Vagina (tissue), 2 donors: Measurements from ENCODE around the gene MATK. TPM values are rescaled to one million over a fixed set of nuclear protein-coding genes. Genes with fewer than 3 reads are reported as not detected.

Experiments
- DNase-seq, 2 donors: peaks; one replicate each; pipeline ENCODE4 v3.0.0-alpha.2; 2017; ENCODE audit errors: extremely low spot score in 2 of 2
- H3K27ac ChIP-seq: fragments of 200-600 bp; sonication (generic); one replicate; pipeline ENCODE4 v1.5.1; 2019
- H3K27me3 ChIP-seq: fragments of 200-600 bp; sonication (generic); one replicate; pipeline ENCODE4 v1.5.1; 2019
- H3K36me3 ChIP-seq, 2 donors: fragments of 200-600 bp; sonication (generic); one replicate each; pipeline ENCODE4 v1.5.1; 2017 to 2019
- H3K4me1 ChIP-seq: fragments of 200-600 bp; sonication (generic); one replicate; pipeline ENCODE4 v1.5.1; 2019
- H3K4me3 ChIP-seq, 2 donors: fragments of 200-600 bp; sonication (generic); 1 replicate in 1 of 2; 2 replicates in 1 of 2; pipeline ENCODE4 v1.5.1; 2016 to 2019
- H3K9me3 ChIP-seq: fragments of 200-600 bp; sonication (generic); one replicate; pipeline ENCODE4 v1.5.1; 2019
- POLR2A ChIP-seq, 2 donors: fragments of 450-650 bp; IDR thresholded peaks; one replicate each; pipeline ENCODE4 v1.6.1; 2017; ENCODE audit warnings: antibody characterized with exemption in 2 of 2, mild to moderate bottlenecking in 2 of 2, moderate library complexity in 2 of 2
- POLR2AphosphoS5 ChIP-seq, 2 donors: sonication (generic); formaldehyde crosslinking; IDR thresholded peaks; one replicate each; pipeline ENCODE4 v1.9.0; 2017; ENCODE audit warnings: antibody characterized with exemption in 2 of 2, mild to moderate bottlenecking in 2 of 2, low read depth in 1 of 2; ENCODE audit not compliant: insufficient read depth in 1 of 2
- intact Hi-C: fragments of 100-400 bp; cut with DNase I; formaldehyde crosslinking; loops from one replicate; pipeline ENCODE4 v1.15.1; 2023
- total RNA-seq: library from RNA; depleted of rRNA; stranded (reverse); fragments of >200 nt; gene quantifications from one replicate; pipeline ENCODE4 v1.2.3, GENCODE V29; 2016
- TF ChIP-seq, protein P1 (sequence below), 3 experiments: fragments of 450-650 bp in 2 of 3; fragments of 200-600 bp in 1 of 3; sonication (generic) in 1 of 3; IDR thresholded peaks; one replicate each; pipeline ENCODE4 v1.5.1; 2017 to 2019; ENCODE audit warnings: antibody characterized with exemption in 3 of 3, mild to moderate bottlenecking in 2 of 3, moderate library complexity in 2 of 3

MATK gene
- total RNA-seq, 1 donor from 2014 or later, result 1.2 TPM

DNA sequence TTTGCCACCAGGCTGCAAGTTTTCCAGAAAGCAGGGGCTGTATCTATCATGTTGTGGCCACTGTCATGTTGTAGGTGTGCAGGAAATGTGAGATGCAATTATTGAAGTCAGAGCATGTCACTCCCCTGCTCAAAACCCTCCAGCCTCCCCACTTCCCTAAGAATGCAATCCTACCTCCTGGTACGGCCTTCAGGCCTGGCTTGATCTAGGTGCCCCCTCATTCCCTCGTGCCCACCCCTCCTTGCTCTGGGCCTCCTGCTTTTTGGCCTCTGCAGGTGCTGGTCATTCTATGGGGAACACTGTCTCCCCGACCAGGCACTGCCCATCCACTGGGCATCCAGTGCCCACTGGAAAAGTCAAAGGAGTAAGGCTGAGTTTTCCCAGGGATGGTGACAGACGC lies 28.5 kb upstream of the MATK start:
- intact Hi-C loops, result no loop called here
- no peaks in the 10 kb centered on the region for H3K36me3 ChIP-seq
- H3K27me3 ChIP-seq, result no peaks in the 10 kb centered on the region

DNA sequence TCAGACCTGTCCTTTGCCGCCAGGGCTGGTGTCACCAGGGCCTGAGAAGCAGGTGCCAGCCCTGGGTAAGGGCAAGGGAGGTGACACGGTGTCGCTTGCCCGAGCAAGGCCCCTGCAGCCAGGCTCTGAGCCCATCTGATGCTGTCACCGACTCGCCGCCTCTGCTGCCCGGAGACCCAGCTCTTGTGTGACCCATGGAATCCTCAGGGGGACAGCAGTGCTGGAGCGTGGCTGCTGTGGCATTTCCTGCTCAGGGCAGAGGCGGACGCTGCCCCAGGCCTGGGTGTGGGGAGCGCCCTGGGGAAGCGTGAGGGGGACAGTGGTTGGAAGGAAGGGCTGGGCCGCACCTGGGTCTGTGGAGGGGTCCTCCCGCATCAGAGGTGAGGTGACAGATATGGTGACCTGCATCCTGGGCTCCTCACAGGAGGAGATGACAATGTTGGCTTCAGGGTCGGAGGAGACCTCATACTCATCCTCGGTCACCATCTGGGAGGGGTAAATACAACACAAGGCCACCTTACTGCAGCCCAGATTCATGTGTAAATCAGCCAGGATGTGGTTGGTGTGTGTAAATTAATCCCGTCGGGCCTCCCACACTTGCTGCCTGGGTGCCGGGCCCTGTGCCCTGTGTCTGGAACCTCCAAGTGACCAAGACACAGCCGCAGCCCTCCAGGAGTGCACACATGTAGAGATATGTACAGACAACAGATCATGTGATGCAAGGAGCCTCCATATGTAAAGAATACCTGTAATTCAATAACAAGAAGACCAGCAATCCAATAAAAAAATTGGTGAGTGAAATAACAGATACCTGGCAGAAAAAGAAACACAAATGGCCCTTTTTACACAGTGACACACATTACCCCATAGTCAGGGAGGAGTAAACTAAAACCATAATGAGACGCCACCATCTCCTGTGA lies 27.6 kb upstream of the MATK start:
- H3K4me3 ChIP-seq, result no peak overlapping the region
- no peaks in the 10 kb centered on the region for H3K9me3 ChIP-seq
- TF ChIP-seq POLR2AphosphoS5 (IDR thresholded peaks at IDR 0.05; ENCODE audit: insufficient read depth in 1 of 2, low read depth in 1 of 2) (no peak), POLR2A (IDR thresholded peaks at IDR 0.05) (no peak)
- TF ChIP-seq, protein P1, sequence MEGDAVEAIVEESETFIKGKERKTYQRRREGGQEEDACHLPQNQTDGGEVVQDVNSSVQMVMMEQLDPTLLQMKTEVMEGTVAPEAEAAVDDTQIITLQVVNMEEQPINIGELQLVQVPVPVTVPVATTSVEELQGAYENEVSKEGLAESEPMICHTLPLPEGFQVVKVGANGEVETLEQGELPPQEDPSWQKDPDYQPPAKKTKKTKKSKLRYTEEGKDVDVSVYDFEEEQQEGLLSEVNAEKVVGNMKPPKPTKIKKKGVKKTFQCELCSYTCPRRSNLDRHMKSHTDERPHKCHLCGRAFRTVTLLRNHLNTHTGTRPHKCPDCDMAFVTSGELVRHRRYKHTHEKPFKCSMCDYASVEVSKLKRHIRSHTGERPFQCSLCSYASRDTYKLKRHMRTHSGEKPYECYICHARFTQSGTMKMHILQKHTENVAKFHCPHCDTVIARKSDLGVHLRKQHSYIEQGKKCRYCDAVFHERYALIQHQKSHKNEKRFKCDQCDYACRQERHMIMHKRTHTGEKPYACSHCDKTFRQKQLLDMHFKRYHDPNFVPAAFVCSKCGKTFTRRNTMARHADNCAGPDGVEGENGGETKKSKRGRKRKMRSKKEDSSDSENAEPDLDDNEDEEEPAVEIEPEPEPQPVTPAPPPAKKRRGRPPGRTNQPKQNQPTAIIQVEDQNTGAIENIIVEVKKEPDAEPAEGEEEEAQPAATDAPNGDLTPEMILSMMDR (IDR thresholded peaks at IDR 0.05), result no peak
- intact Hi-C loops, result no loop called here
- no peak overlapping the region for H3K27ac ChIP-seq
- DNase-seq, result no peak
- peaks cover 5% of the 10 kb centered on the region for H3K4me1 ChIP-seq
- no peaks in the 10 kb centered on the region for H3K27me3 ChIP-seq
- no peaks in the 10 kb centered on the region for H3K36me3 ChIP-seq

More for the DNA sequence above, 28.5 kb upstream of the MATK start:
- no peak for TF ChIP-seq POLR2A (IDR thresholded peaks at IDR 0.05)
- no peak for TF ChIP-seq POLR2AphosphoS5 (IDR thresholded peaks at IDR 0.05; ENCODE audit: insufficient read depth in 1 of 2, low read depth in 1 of 2)
- TF ChIP-seq, protein P1 (IDR thresholded peaks at IDR 0.05), result no peak
- H3K4me1 ChIP-seq, result peaks cover 5% of the 10 kb centered on the region
- no peak for DNase-seq
- no peak overlapping the region for H3K27ac ChIP-seq
- H3K4me3 ChIP-seq, result no peak overlapping the region
- H3K9me3 ChIP-seq, result no peaks in the 10 kb centered on the region

DNA sequence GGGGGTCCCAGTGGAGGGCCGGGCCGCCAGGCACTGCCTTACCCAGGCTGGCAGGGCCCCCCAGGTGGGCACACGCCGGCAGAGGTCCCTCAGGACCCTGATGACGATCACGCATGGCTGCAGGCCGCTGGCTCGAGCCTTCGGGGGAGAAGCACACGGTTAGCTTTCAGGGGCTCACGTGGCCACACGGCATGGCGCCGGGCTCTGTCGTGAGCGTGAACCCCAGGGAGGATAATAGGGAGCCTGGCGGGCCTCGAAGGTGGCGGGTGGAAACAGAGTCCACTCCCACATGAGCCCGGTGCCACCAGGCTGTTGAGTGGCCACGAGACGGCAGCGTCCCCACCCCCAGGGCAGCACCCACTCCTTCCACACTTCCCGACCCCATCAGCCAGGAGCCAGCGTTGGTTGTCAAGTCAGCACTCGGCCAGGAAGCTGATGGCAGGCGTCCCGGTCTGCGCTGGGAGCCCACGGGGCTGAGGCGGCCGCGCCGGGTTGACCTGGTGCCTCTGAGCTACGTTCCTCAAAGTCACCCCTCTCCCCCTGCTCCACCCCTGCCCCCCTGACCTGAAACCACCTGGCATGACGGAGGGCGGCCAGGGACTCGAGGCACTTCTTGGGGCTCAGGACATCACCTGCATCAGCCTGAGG lies 24.7 kb upstream of the MATK start:
- TF ChIP-seq POLR2AphosphoS5 (IDR thresholded peaks at IDR 0.05; ENCODE audit: insufficient read depth in 1 of 2, low read depth in 1 of 2) (no peak), POLR2A (IDR thresholded peaks at IDR 0.05) (no peak)
- Histone ChIP-seq H3K27ac (no peak overlapping the region), H3K36me3 (no peaks in the 10 kb centered on the region), H3K4me3 (no peak overlapping the region), H3K27me3 (no peaks in the 10 kb centered on the region), H3K4me1 (peaks cover 5% of the 10 kb centered on the region), H3K9me3 (no peaks in the 10 kb centered on the region)
- DNase-seq, result no peak
- intact Hi-C loops, result no loop called here

DNA sequence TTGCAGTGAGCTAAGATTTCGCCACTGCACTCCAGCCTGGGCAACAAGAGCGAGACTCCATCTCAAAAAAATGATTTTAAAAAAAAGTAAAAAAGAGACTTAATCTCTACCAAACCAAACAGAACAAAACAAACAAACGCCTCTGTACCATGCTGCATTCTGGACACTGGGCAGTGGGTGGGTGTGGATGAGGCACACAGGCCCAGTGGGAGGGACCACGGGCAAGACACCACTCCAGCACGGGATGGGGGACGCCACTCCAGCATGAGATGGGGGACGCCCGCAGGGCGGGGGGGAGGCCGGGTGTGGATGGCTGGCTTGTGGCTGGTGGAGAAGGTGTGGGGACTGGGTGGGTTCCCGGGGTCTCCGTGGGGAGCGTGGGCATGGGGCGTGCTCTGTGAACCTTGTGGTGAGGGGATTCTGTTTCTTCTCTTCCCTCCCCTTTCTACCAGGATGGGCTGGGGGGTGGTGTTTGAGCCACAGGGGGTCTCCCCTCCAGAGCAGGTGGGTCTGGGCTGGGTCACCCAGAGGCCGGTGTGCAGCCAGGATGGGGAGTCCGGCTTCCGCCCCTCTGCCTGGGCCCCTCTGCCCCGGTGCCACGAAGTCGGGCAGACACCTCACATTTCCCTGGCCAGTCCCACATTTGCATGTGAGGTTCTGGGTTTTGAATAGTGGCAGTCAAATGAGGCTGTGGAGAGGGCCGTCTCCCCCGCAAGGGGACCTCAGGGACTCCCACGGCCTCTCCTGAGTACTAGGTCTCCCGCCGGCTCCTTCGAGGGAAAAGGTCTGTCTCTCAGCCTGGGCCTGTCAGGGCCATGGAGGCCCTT lies 23.9 kb upstream of the MATK start:
- H3K9me3 ChIP-seq, result no peaks in the 10 kb centered on the region
- H3K36me3 ChIP-seq, result no peaks in the 10 kb centered on the region
- H3K27ac ChIP-seq, result no peak overlapping the region
- intact Hi-C loops, result no loop called here
- H3K4me3 ChIP-seq, result no peak overlapping the region
- no peak for DNase-seq
- TF ChIP-seq POLR2AphosphoS5 (IDR thresholded peaks at IDR 0.05; ENCODE audit: insufficient read depth in 1 of 2, low read depth in 1 of 2) (no peak), POLR2A (IDR thresholded peaks at IDR 0.05) (no peak)
- TF ChIP-seq, protein P1 (IDR thresholded peaks at IDR 0.05), result no peak
- peaks cover 5% of the 10 kb centered on the region for H3K4me1 ChIP-seq
- H3K27me3 ChIP-seq, result no peaks in the 10 kb centered on the region
